ENCODE results near the gene VRK3. TPM values are rescaled to one million over a fixed set of nuclear protein-coding genes. Genes with fewer than 3 reads are reported as not detected.

The VRK3 gene
- total RNA-seq, 1 experiment from 2014 or later, result 33.4 TPM

DNA sequence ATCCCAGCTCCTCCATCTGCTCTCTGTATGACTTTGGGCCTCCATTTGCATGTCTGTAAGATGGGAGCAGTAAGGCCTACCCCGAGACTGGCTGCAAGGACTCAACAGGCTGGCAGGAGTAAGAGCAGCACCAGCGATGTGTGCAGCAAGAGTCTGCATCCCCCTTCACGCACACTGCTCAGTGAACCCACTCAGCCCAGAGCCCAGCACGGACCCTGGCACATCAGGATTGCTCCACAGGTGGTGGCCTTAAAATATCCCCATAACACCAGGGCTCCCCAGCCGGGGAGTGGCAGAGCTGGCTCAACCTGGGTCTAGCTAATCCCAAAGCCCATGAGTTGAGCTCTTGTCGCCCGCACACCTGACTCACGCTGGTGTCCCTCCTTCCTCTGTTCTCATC, 23.4 kb downstream of the VRK3 start (continued):
- TF ChIP-seq, protein P1, sequence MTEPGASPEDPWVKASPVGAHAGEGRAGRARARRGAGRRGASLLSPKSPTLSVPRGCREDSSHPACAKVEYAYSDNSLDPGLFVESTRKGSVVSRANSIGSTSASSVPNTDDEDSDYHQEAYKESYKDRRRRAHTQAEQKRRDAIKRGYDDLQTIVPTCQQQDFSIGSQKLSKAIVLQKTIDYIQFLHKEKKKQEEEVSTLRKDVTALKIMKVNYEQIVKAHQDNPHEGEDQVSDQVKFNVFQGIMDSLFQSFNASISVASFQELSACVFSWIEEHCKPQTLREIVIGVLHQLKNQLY (CRISPR knock-in tag; IDR thresholded peaks at IDR 0.05), result no peak
- TF ChIP-seq ZNF423 (CRISPR knock-in tag; IDR thresholded peaks at IDR 0.05) (no peak), ZNF232 (CRISPR knock-in tag; IDR thresholded peaks at IDR 0.05) (no peak), OVOL2 (CRISPR knock-in tag; IDR thresholded peaks at IDR 0.05; ENCODE audit: borderline replicate concordance) (no peak), TEAD4 (CRISPR knock-in tag; IDR thresholded peaks at IDR 0.05) (no peak), EMX1 (CRISPR knock-in tag; IDR thresholded peaks at IDR 0.05) (no peak), ZNF416 (CRISPR knock-in tag; IDR thresholded peaks at IDR 0.05) (no peak), ZNF317 (CRISPR knock-in tag; IDR thresholded peaks at IDR 0.05; ENCODE audit: borderline replicate concordance, low read depth) (no peak)
- TF ChIP-seq, protein P2, sequence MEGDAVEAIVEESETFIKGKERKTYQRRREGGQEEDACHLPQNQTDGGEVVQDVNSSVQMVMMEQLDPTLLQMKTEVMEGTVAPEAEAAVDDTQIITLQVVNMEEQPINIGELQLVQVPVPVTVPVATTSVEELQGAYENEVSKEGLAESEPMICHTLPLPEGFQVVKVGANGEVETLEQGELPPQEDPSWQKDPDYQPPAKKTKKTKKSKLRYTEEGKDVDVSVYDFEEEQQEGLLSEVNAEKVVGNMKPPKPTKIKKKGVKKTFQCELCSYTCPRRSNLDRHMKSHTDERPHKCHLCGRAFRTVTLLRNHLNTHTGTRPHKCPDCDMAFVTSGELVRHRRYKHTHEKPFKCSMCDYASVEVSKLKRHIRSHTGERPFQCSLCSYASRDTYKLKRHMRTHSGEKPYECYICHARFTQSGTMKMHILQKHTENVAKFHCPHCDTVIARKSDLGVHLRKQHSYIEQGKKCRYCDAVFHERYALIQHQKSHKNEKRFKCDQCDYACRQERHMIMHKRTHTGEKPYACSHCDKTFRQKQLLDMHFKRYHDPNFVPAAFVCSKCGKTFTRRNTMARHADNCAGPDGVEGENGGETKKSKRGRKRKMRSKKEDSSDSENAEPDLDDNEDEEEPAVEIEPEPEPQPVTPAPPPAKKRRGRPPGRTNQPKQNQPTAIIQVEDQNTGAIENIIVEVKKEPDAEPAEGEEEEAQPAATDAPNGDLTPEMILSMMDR (IDR thresholded peaks at IDR 0.05), result no peak
- TF ChIP-seq, protein P3, sequence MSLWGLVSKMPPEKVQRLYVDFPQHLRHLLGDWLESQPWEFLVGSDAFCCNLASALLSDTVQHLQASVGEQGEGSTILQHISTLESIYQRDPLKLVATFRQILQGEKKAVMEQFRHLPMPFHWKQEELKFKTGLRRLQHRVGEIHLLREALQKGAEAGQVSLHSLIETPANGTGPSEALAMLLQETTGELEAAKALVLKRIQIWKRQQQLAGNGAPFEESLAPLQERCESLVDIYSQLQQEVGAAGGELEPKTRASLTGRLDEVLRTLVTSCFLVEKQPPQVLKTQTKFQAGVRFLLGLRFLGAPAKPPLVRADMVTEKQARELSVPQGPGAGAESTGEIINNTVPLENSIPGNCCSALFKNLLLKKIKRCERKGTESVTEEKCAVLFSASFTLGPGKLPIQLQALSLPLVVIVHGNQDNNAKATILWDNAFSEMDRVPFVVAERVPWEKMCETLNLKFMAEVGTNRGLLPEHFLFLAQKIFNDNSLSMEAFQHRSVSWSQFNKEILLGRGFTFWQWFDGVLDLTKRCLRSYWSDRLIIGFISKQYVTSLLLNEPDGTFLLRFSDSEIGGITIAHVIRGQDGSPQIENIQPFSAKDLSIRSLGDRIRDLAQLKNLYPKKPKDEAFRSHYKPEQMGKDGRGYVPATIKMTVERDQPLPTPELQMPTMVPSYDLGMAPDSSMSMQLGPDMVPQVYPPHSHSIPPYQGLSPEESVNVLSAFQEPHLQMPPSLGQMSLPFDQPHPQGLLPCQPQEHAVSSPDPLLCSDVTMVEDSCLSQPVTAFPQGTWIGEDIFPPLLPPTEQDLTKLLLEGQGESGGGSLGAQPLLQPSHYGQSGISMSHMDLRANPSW (CRISPR knock-in tag; conservative IDR thresholded peaks at IDR 0.05; ENCODE audit: low read depth), result no peak
- TF ChIP-seq, protein P4, sequence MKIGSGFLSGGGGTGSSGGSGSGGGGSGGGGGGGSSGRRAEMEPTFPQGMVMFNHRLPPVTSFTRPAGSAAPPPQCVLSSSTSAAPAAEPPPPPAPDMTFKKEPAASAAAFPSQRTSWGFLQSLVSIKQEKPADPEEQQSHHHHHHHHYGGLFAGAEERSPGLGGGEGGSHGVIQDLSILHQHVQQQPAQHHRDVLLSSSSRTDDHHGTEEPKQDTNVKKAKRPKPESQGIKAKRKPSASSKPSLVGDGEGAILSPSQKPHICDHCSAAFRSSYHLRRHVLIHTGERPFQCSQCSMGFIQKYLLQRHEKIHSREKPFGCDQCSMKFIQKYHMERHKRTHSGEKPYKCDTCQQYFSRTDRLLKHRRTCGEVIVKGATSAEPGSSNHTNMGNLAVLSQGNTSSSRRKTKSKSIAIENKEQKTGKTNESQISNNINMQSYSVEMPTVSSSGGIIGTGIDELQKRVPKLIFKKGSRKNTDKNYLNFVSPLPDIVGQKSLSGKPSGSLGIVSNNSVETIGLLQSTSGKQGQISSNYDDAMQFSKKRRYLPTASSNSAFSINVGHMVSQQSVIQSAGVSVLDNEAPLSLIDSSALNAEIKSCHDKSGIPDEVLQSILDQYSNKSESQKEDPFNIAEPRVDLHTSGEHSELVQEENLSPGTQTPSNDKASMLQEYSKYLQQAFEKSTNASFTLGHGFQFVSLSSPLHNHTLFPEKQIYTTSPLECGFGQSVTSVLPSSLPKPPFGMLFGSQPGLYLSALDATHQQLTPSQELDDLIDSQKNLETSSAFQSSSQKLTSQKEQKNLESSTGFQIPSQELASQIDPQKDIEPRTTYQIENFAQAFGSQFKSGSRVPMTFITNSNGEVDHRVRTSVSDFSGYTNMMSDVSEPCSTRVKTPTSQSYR (CRISPR knock-in tag; IDR thresholded peaks at IDR 0.05), result no peak
- TF ChIP-seq, protein P5, sequence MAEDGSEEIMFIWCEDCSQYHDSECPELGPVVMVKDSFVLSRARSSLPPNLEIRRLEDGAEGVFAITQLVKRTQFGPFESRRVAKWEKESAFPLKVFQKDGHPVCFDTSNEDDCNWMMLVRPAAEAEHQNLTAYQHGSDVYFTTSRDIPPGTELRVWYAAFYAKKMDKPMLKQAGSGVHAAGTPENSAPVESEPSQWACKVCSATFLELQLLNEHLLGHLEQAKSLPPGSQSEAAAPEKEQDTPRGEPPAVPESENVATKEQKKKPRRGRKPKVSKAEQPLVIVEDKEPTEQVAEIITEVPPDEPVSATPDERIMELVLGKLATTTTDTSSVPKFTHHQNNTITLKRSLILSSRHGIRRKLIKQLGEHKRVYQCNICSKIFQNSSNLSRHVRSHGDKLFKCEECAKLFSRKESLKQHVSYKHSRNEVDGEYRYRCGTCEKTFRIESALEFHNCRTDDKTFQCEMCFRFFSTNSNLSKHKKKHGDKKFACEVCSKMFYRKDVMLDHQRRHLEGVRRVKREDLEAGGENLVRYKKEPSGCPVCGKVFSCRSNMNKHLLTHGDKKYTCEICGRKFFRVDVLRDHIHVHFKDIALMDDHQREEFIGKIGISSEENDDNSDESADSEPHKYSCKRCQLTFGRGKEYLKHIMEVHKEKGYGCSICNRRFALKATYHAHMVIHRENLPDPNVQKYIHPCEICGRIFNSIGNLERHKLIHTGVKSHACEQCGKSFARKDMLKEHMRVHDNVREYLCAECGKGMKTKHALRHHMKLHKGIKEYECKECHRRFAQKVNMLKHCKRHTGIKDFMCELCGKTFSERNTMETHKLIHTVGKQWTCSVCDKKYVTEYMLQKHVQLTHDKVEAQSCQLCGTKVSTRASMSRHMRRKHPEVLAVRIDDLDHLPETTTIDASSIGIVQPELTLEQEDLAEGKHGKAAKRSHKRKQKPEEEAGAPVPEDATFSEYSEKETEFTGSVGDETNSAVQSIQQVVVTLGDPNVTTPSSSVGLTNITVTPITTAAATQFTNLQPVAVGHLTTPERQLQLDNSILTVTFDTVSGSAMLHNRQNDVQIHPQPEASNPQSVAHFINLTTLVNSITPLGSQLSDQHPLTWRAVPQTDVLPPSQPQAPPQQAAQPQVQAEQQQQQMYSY (CRISPR knock-in tag; IDR thresholded peaks at IDR 0.05), result no peak
- TF ChIP-seq, protein P6, sequence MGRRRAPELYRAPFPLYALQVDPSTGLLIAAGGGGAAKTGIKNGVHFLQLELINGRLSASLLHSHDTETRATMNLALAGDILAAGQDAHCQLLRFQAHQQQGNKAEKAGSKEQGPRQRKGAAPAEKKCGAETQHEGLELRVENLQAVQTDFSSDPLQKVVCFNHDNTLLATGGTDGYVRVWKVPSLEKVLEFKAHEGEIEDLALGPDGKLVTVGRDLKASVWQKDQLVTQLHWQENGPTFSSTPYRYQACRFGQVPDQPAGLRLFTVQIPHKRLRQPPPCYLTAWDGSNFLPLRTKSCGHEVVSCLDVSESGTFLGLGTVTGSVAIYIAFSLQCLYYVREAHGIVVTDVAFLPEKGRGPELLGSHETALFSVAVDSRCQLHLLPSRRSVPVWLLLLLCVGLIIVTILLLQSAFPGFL (CRISPR knock-in tag; IDR thresholded peaks at IDR 0.05; ENCODE audit: borderline replicate concordance), result no peak
- TF ChIP-seq, protein P7, sequence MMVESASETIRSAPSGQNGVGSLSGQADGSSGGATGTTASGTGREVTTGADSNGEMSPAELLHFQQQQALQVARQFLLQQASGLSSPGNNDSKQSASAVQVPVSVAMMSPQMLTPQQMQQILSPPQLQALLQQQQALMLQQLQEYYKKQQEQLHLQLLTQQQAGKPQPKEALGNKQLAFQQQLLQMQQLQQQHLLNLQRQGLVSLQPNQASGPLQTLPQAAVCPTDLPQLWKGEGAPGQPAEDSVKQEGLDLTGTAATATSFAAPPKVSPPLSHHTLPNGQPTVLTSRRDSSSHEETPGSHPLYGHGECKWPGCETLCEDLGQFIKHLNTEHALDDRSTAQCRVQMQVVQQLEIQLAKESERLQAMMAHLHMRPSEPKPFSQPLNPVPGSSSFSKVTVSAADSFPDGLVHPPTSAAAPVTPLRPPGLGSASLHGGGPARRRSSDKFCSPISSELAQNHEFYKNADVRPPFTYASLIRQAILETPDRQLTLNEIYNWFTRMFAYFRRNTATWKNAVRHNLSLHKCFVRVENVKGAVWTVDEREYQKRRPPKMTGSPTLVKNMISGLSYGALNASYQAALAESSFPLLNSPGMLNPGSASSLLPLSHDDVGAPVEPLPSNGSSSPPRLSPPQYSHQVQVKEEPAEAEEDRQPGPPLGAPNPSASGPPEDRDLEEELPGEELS (CRISPR knock-in tag; IDR thresholded peaks at IDR 0.05), result no peak

Measured in WTC11 (cell line).